Activated CD4-positive, CD25-positive, alpha-beta regulatory T cell (primary cell): Measurements from ENCODE around the gene DLG2.

ENCODE experiments used
- DNase-seq, 4 experiments: peaks; one replicate each; lab custom pipeline; 2025; lab: John Stamatoyannopoulos, UW

The DLG2 gene

DNA sequence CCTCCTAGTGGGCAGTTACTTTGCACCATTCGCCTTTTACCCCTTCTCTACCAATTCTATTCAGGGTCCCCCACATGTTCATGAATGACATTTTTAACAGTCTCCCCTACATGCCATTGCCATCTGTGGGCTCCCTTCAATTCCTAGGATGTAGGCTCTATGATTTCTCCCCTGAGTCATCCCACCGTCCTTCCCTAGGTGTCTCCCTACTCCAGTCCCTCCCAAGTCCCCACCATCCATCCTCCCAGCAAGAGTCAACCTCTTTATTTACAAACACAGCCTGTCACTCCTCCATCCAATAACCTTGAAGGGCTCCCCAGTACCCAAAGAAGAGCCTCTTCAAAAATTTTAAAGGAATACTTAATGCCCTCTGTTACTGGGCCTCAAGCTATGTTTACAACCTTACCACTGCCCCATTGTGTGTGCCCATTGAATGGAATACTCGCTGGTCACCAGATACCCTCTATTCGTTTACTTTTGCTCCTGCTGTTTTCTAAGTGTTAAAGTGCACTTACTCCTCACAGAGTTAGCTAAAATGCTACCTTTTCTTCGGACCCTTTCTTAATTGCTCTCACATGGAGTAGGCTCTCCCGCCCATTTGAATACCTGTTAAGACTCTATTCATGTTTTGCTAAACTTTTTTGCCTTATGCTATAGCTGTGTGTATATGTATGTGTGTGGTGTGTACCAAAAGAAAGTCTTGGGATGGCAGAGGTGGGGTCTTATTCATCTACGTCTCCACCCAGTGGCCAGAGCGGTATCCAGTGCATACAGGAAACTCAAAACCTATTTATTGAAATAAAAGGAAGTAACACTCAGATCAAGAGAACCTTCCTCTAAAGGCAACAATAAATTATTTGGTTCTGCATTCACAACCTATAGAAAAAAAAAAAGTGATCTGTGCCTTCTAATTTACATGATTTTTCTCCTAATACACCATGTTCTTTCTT is 2105.2 kb downstream of the DLG2 start:
- DNase-seq: no peak

DNA sequence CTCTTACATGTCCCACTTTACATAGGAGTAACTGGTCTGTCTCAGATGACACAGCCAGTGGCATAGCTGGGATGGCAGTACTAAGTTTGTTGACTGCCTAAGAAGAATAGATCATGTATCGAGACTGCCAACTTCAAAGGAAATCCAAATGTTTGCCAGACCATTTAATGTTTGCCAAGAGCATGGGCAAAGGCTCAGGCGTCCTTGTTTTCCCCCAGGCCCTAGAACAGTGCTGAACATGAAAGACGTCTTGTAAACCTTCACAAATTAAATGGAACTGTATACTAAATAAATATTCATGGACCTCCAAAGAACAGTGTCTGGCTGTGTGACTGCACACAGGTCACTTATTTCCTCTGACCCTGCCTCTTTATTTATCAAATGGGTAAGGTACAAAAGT is 2106.3 kb downstream of the DLG2 start:
- no peak for DNase-seq

DNA sequence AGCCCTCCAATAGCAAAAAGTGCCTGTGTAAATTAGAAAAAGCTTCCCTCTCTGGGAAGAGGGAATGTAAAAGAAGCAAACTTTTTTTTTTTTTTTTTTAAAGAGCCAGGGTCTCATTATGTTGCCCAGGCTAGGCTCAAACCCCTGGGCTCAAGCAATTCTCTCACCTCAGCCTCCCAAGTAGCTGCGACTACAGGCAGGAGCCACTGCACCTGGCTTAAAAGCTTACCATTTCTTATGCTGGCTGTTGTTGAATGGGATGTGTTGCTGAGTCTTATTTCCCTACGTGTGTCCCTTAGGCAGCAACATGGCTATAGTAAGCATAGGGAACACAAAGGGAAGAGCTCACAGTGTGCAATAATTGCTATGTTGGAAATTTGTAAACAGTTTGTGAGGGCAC is 2115.5 kb downstream of the DLG2 start:
- DNase-seq: no peak

DNA sequence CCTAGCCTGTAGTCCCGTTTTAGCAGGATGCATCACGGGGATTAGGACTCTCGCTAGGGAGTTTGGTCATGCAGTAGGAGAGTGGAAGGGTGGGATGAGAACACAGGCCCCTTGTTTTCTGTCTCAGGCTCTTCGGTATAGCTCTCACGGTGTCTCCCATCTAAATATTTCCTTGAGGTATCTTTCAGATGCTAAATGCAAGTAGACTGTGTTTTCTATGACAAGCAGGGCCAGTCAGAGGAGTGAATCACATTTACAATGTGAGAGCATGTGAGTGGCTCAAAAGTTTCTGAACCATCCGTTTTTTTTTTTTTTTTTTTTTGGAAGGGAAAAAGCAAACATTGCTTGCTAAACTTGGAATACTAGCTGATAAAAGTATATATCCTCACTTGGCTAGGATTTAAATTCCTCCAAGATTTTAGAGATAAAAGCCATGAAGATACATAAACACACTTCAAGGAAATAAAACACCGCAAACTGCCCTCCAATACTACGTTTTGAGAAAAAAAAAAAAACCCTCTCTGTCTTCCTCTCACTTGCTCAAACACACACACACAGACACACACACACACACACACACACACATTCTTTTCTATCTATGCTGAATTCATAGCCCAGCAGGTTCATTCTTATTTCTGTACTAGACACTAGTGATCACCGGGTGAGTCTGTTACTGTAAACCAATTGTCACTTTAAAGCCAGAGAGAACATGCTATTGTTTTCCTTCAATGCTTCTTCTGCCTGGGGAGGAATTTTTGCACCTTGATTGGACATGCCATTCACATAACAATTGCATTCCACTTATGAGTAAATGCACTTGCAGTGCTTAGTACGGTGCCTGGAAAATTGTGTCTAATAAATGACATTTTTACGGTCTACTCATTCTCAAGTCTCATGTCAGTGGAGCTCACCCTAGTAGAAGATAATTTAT is 2116.3 kb downstream of the DLG2 start:
- no peak for DNase-seq

DNA sequence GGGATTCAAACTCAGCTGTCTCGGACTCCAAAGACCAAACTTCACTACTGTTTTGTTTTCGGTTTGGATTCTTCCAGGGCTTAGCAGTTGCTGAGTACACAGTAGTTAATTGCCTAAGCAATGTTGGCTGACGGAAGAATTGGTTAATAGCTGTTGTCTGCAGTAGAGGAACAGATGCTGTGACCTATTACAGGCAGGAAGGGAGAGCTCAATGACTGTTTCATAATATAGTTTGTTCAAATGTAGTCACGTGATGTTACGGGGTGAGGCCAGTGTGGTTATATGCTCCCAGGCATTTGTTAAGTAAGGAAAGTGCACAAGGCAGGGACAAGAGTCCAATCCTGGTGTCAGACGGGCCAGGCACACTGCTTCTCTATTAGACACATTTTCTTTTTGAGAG is 2118.3 kb downstream of the DLG2 start:
- no peak for DNase-seq

DNA sequence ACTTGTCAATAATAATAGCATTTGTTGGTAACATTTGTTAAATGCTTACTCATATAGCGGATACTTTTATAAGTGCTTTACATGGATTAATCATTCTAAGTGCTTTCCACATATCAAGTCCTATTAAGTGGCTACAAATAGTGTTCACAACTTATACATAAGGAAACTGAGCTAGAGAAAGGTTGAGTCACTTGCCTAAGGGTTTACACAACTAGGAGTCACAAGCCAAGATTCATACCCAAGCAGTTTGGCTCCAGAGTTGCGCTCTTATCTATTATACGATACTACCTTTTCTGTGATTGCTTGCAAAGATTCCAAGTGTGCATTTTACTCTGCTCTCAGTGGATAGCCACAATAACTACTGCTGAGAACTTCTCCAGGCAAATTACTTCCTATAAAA is 2125.1 kb downstream of the DLG2 start:
- no peak for DNase-seq

DNA sequence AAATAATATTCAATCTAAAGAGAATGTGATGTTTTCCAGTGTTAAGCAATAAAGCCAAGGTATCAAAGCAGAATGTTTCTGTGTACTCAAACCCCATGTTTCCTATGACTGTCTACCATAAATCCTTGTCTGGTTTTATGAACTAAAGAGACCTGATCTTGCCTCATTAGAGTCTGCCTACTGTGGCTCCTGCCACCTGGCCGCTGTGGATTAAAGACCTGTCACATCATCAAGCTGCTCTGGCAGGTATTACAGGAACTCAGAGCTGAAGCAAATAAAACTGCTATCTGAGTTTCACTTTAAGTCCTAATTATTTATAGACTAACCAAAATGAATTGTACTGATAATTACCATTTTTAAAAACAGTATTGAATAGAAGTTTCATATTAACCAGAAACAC is 2133.2 kb downstream of the DLG2 start:
- no peak for DNase-seq

DNA sequence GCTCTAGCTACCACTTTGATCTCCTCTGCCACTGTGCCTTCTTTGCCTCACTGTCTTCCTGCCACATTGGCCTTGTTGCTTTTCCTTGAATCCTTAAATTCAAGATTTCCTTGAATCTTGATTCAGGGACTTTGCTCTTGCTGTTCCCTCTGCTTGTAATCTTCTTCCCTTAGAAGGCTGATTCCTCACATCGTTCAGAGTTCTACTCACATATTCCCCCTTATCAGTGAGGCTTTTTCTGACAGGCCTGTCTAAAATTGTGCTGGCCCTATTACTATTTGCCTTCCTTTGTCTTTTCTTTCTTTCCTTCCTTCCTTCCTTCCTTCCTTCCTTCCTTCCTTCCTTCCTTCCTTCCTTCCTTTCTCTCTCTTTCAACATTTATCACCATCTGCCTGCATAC is 2134.1 kb downstream of the DLG2 start:
- DNase-seq: no peak

DNA sequence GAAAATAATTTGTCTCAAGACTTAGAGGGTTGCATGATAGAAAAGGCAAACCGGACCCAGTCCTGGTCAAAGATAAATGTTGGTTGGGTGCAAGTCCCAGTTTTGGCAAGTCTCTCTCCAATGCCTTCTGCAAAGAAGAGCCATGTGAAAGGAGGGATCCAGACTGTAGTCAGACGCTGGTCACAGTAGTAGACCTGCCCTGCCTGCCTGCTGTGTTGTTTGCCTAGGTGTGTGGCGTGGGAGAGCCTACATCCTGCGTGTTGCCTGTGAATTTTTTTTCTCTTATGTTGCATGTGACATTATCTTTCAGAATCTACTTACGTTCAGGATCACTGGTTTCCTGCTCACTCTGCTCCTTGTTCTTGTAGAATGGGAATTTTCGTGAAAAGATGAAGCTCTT is 2143.3 kb downstream of the DLG2 start:
- DNase-seq: no peak

DNA sequence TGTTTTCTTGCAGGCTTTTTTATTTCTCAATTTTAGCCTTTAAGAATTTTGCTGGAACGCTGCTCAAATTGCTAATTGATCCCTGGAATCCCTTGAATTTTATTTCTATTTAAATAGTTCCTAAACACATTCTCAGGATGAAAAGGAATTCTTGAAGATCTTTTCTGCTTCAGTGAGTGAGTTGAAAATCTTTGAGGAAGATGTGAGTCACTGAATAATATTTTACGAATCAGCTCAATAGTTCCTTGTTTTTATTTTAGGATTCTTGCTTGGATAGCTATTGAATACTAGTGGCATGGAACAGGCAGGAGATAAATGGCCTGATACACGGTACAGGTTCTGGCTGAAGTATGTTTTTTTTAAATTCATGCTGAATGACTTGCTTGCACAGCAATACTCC is 2146.3 kb downstream of the DLG2 start:
- no peak for DNase-seq

DNA sequence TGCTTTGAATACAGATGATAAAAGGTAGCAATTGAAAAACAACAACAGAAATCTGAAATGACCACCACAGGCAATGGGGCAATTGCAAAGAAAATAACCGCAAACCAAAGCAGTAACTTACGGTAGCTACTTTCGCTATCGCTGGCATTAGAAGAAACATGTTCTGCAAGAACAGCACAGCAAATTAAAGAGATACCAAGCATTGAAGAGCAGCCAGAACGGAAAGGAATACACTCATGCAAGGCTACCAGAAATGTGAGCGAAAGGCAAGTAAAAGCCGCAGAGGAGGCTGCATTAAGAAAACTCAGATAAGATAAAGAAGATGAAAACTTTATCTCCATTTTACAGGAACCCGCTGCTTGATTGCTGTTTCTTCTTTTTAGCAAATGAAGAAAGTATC is 2146.9 kb downstream of the DLG2 start:
- no peak for DNase-seq

DNA sequence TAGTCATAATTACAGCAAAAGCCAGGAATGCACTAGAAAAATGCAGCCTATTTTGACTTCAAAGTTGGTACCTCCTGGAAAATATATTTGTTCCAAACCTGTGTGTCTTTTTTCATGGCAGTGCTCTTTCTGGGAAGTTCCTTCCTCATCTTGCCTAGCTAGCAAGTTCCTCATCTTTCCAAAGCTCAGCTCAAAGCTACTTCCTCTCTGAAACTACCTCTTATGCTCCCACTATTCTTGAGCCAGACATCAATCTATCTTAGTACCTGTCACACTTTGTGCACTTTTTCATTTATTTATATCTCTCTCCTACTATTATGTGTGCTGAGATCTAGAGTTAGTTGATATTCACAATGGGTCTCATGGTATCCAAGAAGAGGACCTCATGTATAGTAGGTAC is 2149.4 kb downstream of the DLG2 start:
- DNase-seq: no peak

DNA sequence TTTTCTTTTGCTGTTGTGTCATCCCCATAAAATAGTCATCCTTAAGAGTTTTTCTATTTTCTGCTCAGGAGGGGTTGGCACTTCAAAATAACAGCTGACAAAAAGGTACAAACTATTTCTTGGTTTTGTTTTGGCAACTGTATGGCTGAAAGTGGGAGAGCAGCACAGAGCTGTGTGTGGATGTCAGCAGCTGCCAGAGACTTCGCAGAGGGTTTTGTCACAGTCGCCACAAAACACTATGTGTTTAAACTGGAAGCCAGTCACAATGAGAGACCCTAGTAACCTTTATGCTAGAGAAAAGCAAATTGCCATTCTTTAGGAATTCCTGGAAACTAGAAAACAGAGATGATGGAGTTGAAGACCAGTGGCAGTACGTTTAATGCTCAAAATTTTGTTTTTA is 2151.4 kb downstream of the DLG2 start:
- no peak for DNase-seq

DNA sequence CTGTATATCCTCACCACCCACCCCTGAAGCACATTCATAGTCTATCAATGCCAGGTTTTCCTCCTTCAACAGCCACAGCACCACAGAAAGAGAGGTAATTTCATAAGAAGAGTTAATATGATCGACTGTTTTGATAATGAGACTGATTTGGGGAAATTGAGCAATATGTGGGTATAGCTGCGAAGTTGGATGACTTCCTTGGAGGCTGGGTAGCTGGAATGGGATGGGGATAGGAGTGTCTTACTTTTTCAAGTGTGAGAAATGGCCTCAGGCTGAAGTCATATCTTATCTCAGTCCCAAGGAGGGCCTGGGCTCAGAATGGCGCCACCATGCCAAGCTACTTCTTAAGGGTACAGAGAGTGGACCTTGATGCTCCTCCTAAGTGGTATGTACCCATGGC is 2153.4 kb downstream of the DLG2 start:
- no peak for DNase-seq

DNA sequence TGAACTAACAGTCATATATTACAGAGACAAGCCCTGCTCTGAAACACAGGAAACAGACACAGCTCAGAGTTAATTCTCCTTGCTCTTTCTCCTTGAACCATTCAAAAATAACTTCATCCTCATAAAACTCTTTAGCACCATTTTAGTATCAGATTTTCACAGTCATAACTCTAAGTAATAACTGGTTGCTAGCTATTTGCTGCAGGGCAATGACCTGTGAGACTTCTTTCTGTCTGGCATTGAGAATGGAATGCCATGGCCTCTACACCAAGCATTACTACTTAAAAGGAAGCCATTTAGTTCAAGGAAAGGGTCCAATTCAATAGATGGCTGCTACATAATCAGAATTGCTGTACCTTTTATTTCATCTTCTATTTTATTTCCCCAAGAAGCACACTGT is 2154.3 kb downstream of the DLG2 start:
- DNase-seq: no peak

DNA sequence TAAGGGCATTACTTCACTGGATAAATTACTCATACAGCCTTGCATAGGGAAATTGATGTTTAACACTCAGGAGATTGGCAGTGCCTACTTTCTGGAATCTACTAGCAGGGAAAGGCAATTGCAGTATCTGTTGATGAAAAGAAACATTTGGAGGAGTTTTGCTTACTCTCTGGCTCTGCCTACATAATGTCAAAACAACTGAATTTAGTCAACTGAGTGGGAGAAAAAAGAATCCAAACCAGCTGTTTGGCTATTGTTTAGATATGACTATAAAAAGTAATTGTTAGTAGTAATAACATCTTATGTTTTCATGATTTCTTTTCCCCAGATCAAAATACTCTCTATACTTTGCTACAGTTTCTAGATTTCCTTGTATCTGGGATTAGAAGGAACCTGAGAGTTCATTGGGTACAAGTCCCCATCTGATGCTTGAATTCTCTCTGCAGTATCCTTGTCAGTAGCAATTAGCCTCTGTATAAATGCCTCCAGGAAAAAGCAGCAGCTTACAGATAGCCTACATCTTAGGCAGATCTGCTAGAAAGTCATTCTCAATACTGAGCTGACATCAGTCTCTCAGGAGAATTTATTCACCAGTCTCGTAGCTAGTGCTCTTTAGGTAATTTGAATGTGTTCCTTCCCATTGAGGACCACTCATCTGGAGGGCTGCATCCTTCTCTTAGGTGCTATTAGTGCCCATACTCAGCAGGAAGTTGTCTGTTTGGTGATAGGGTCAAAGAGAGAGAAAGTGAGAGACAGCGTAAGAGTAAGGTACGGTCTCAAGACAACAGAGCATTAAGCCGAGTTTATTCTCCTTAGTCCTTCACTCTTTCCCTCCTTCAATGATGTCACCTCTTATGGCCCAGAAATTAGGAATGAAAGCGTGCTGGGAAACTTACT is 2155.1 kb downstream of the DLG2 start:
- DNase-seq: no peak

DNA sequence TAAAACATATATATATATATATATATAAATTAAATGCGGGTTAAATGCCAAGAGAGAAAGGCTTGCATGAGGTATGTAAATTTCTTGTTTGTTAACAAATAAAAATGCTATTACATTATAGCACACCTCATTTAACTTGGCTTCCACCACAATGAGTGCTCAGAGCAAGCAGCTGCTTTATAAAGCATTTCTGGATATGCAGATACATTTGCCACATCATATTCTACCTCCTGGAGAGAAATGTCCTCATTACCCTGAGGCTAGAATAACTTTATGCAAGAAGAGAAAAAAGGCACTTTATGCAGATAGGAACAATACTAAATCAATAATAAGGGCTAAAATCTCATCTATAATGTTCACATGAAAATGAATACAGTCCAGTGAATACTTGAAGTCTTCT is 2159.3 kb downstream of the DLG2 start:
- DNase-seq: no peak

DNA sequence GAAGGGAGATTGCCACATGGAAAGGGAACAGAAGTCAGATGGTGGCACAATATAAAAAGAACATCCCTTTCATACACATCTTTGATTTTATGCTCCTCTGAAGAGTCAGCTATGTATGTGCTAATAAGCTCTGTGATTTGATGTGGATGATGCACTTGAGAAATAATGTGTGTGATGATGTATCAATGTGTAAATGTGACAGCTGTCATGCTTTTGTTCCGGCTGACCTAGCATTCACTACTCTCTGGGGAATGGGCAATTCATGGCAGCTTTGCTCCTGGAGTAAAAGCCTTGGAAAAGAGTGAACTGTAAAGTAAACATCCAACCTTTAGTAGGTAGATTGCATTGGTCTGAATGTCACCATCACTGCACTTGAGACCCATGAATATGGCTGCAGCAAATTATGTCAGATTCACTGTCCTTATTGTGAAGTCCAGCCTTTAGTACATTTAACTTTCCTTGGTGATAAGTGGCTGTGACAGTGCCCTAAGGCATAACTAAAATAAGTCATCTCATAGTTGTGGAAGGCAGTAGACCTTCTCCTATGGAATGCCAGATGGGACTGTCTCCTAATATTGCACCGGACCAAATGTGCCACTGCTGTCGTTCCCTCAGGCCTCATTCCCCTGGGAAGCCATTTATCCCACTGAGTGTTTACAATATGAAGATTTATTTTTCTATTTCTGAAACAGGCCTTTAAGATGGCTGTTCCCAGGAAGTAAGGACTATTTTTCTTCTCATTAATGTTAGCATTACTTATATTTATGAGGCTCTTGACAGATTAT is 2162.8 kb downstream of the DLG2 start:
- DNase-seq: no peak

DNA sequence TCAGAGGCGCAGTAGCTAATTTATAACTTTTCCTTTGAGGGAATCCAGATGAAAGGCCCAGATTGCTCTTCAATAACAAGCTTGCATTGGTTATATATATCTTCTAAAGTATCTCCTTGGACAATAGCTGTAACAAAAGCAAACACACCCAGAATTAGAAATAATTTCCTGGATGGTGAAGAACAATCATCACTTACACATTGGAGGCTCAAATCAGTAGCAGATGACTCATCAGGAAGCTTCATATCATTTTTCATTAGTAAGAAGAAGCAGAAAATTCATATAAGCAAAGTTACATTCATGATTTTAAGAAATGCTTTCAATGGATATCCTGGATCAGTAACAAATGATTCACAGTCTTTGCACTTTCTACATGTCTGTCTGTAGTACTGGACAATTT is 2167.3 kb downstream of the DLG2 start:
- DNase-seq: no peak

DNA sequence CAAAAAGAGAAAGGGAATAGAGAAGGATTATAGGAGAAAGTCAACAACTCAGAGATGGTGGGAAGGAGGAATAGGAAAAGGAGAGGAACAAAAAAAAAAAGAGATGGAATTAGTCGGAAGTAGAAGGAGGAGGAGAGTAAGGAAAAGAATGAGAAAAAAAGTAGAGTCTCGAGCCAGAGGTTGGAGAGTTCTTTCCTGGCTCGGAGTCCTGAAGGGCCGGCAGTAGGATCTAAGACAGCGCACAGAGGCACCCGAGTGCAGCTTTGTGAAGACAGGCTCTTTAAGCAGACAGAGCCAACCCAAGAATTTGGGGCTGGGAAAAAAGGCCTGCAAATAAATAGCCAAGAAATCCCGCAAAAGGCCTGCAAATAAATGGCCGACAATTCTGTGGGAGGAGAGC is 2170.6 kb downstream of the DLG2 start:
- no peak for DNase-seq

DNA sequence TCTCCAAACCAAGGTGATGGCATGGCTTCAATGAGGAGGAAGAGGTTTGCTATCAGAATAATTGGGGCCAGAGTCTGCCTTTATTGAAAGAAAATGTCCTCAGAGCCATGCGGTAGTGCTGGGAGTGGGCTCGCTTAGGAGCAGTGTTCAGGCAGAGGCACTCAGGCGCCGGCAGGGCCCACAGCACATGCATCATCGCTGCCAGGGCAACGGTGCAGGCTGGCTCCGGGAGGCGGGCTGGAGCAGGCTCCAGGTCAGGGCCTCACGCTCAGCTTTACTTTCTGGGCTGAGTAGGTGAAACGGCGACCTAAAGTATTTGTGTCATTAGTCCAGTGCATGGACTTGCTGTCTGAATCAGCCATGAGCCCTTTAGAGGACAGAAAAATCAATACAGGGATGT is 2171.1 kb downstream of the DLG2 start:
- no peak for DNase-seq
